NCI-H1048 (cell line): ENCODE measurements around the gene ITGA6.

Experiments used
- DNase-seq: peaks from one replicate; lab custom pipeline; 2025; lab: John Stamatoyannopoulos, UW

ITGA6 gene

GRCh38 chr2:172416447-172417058, 10.8 kb upstream of the ITGA6 start:
- no peak for DNase-seq

- DNase-seq: no peak
These were observed 7.2 kb upstream of the ITGA6 start for GRCh38 chr2:172420216-172420615.

GRCh38 chr2:172423160-172423559, 4.2 kb upstream of the ITGA6 start:
- DNase-seq: no peak

- DNase-seq: no peak
These were observed 2.0 kb upstream of the ITGA6 start for GRCh38 chr2:172425336-172425735.

GRCh38 chr2:172426635-172427255, 641 bp upstream of the ITGA6 start:
- no peak for DNase-seq

- no peak for DNase-seq
These were observed 825 bp downstream of the ITGA6 start for GRCh38 chr2:172427990-172428831.

GRCh38 chr2:172428832-172429210, 1.4 kb downstream of the ITGA6 start:
- no peak for DNase-seq

GRCh38 chr2:172429301-172429968, 2.0 kb downstream of the ITGA6 start:
- no peak for DNase-seq

- no peak for DNase-seq
These were observed 2.6 kb downstream of the ITGA6 start for GRCh38 chr2:172430027-172430426.

- DNase-seq: no peak
These were observed 3.3 kb downstream of the ITGA6 start for GRCh38 chr2:172430678-172431077.

- no peak for DNase-seq
These were observed 4.1 kb downstream of the ITGA6 start for GRCh38 chr2:172431463-172431862.

- DNase-seq: no peak
These were observed 4.6 kb downstream of the ITGA6 start for GRCh38 chr2:172431993-172432392.

- DNase-seq: no peak
These were observed 5.8 kb downstream of the ITGA6 start for GRCh38 chr2:172433144-172433543.

GRCh38 chr2:172434821-172435605, 7.6 kb downstream of the ITGA6 start:
- no peak for DNase-seq

- DNase-seq: no peak
These were observed 8.2 kb downstream of the ITGA6 start for GRCh38 chr2:172435606-172435911.

GRCh38 chr2:172436889-172437288, 9.5 kb downstream of the ITGA6 start:
- no peak for DNase-seq

GRCh38 chr2:172437419-172438341, 10.3 kb downstream of the ITGA6 start:
- DNase-seq: no peak

GRCh38 chr2:172438741-172439508, 11.5 kb downstream of the ITGA6 start:
- no peak for DNase-seq

- DNase-seq: no peak
These were observed 12.1 kb downstream of the ITGA6 start for GRCh38 chr2:172439509-172439860.

- no peak for DNase-seq
These were observed 12.5 kb downstream of the ITGA6 start for GRCh38 chr2:172439911-172440310.
